Activated gamma-delta T cell treated with Interleukin-2 at 50 U/mL for 16 hours (primary cell): ENCODE data around the gene C14orf119.

Experiments used
- DNase-seq: peaks from one replicate; pipeline ENCODE4 v3.0.0-alpha.2; 2020

The C14orf119 gene

GRCh38 chr14:23062002-23062401 is 33.3 kb upstream of the C14orf119 start:
- DNase-seq = no peak

- no peak for DNase-seq
Observed at GRCh38 chr14:23063601-23064000, 31.7 kb upstream of the C14orf119 start.

- DNase-seq = no peak
Observed at GRCh38 chr14:23066368-23066767, 28.9 kb upstream of the C14orf119 start.

- DNase-seq = no peak
Observed at GRCh38 chr14:23066855-23067744, 28.2 kb upstream of the C14orf119 start.

GRCh38 chr14:23067847-23068788 is 27.2 kb upstream of the C14orf119 start:
- DNase-seq = no peak

GRCh38 chr14:23068789-23069412 is 26.4 kb upstream of the C14orf119 start:
- DNase-seq = peak; percentile 70

- DNase-seq = no peak
Observed at GRCh38 chr14:23069413-23069806, 25.9 kb upstream of the C14orf119 start.

- DNase-seq = no peak
Observed at GRCh38 chr14:23070262-23071129, 24.8 kb upstream of the C14orf119 start.

- peak; percentile 65 for DNase-seq
Observed at GRCh38 chr14:23071244-23071920, 23.9 kb upstream of the C14orf119 start.

- DNase-seq = no peak
Observed at GRCh38 chr14:23071921-23072539, 23.3 kb upstream of the C14orf119 start.

- DNase-seq = no peak
Observed at GRCh38 chr14:23074906-23075305, 20.4 kb upstream of the C14orf119 start.

- DNase-seq = no peak
Observed at GRCh38 chr14:23076785-23077408, 18.4 kb upstream of the C14orf119 start.

GRCh38 chr14:23077962-23078361 is 17.3 kb upstream of the C14orf119 start:
- DNase-seq = no peak

- DNase-seq = no peak
Observed at GRCh38 chr14:23078692-23079116, 16.6 kb upstream of the C14orf119 start.

- no peak for DNase-seq
Observed at GRCh38 chr14:23079716-23080115, 15.6 kb upstream of the C14orf119 start.

- no peak for DNase-seq
Observed at GRCh38 chr14:23080474-23080873, 14.8 kb upstream of the C14orf119 start.

- DNase-seq = no peak
Observed at GRCh38 chr14:23085458-23085857, 9.8 kb upstream of the C14orf119 start.

- DNase-seq = no peak
Observed at GRCh38 chr14:23086565-23086964, 8.7 kb upstream of the C14orf119 start.

- DNase-seq = no peak
Observed at GRCh38 chr14:23089498-23090253, 5.6 kb upstream of the C14orf119 start.

- DNase-seq = no peak
Observed at GRCh38 chr14:23090254-23090636, 5.1 kb upstream of the C14orf119 start.
